HepG2 (cell line): ENCODE results near the gene KLF11. TPM values are rescaled to one million over a fixed set of nuclear protein-coding genes. Genes with fewer than 3 reads are reported as not detected.

Experiments
- CENPX ChIP-seq: sonication (generic); formaldehyde crosslinking; IDR thresholded peaks from 2 replicates; pipeline ENCODE4 v1.9.0; 2021; ENCODE audit warnings: mild to moderate bottlenecking, missing genetic modification reagents, moderate library complexity
- E2F1 ChIP-seq: sonication (generic); formaldehyde crosslinking; IDR thresholded peaks from 2 replicates; pipeline ENCODE4 v1.5.0; 2020; ENCODE audit warnings: missing genetic modification reagents
- ETS1 ChIP-seq: sonication (generic); formaldehyde crosslinking; IDR thresholded peaks from 2 replicates; pipeline ENCODE4 v1.4.0; 2020; ENCODE audit warnings: missing genetic modification reagents
- FIP1L1 ChIP-seq: fragments of 200-400 bp; formaldehyde crosslinking; IDR thresholded peaks from 2 replicates; pipeline ENCODE4 v1.6.1; 2018; ENCODE audit warnings: low read depth, mild to moderate bottlenecking, low read length, moderate library complexity, borderline replicate concordance; ENCODE audit not compliant: insufficient read depth
- MXD1 ChIP-seq: sonication (generic); formaldehyde crosslinking; IDR thresholded peaks from 2 replicates; pipeline ENCODE4 v1.4.0; 2020; ENCODE audit warnings: mild to moderate bottlenecking, missing genetic modification reagents
- MXI1 ChIP-seq: IDR thresholded peaks from 3 replicates; pipeline ENCODE4 v1.6.1; 2012; ENCODE audit warnings: low read depth, low read length, inconsistent platforms, borderline replicate concordance
- NFE2L2 ChIP-seq: fragments of 150-350 bp; IDR thresholded peaks from 2 replicates; pipeline ENCODE4 v1.6.1; 2014; ENCODE audit warnings: low read length
- NFYC ChIP-seq: IDR thresholded peaks from 2 replicates; pipeline ENCODE4 v1.6.1; 2016; ENCODE audit warnings: missing genetic modification reagents, missing compliant biosample characterization
- PPARG ChIP-seq: conservative IDR thresholded peaks from 2 replicates; pipeline ENCODE4 v1.6.1; 2016; ENCODE audit warnings: missing biosample characterization, missing genetic modification reagents
- TSC22D2 ChIP-seq: sonication (generic); formaldehyde crosslinking; IDR thresholded peaks from 2 replicates; pipeline ENCODE4 v1.5.1; 2020; ENCODE audit warnings: missing genetic modification reagents, mild to moderate bottlenecking, borderline replicate concordance
- ZNF121 ChIP-seq: sonication (generic); formaldehyde crosslinking; IDR thresholded peaks from 2 replicates; pipeline ENCODE4 v1.5.0; 2020; ENCODE audit warnings: mild to moderate bottlenecking, missing genetic modification reagents
- ZNF331 ChIP-seq: sonication (generic); formaldehyde crosslinking; IDR thresholded peaks from 2 replicates; pipeline ENCODE4 v1.4.0; 2020; ENCODE audit warnings: missing genetic modification reagents
- ZNF691 ChIP-seq: sonication (generic); formaldehyde crosslinking; IDR thresholded peaks from 2 replicates; pipeline ENCODE4 v1.4.0; 2020; ENCODE audit warnings: missing genetic modification reagents, low read depth, mild to moderate bottlenecking, borderline replicate concordance
- ZNF710 ChIP-seq: sonication (generic); formaldehyde crosslinking; IDR thresholded peaks from 2 replicates; pipeline ENCODE4 v1.5.0; 2020; ENCODE audit warnings: mild to moderate bottlenecking, missing genetic modification reagents, borderline replicate concordance
- ZNF816 ChIP-seq: sonication (generic); formaldehyde crosslinking; IDR thresholded peaks from 2 replicates; pipeline ENCODE4 v1.8.0; 2022; ENCODE audit warnings: missing genetic modification reagents, mild to moderate bottlenecking, borderline replicate concordance
- ZNF878 ChIP-seq: sonication (generic); formaldehyde crosslinking; IDR thresholded peaks from 2 replicates; pipeline ENCODE4 v1.8.1; 2023; ENCODE audit warnings: mild to moderate bottlenecking, missing genetic modification reagents, moderate library complexity
- polyA plus RNA-seq, 8 experiments: library from polyadenylated mRNA; depleted of rRNA in 3 of 8; stranded (reverse) in 7 of 8; unstranded in 1 of 8; fragments of >200 nt; fragmentation: Illumina TruSeq in 4 of 8; extraction: Trizol in 4 of 8; gene quantifications; 2 replicates each; pipeline versions ENCODE4 v1.2.1 to v1.2.3, GENCODE V29; 2011 to 2016; ENCODE audit warnings: low read depth in 4 of 8, missing spikeins in 1 of 8, mixed read lengths in 1 of 8; ENCODE audit not compliant: insufficient read depth in 1 of 8
- total RNA-seq, 5 experiments: library from RNA; depleted of rRNA; stranded (reverse); fragments of >200 nt; fragmentation: Illumina TruSeq; extraction: Trizol; gene quantifications; 2 replicates each; pipeline ENCODE4 v1.2.3, GENCODE V29; 2016; ENCODE audit warnings: low read depth in 1 of 5
- TF ChIP-seq, protein P1 (sequence below): sonication (generic); formaldehyde crosslinking; IDR thresholded peaks from 2 replicates; pipeline ENCODE4 v1.5.0; 2020; ENCODE audit warnings: missing genetic modification reagents
- TF ChIP-seq, protein P2 (sequence below): sonication (generic); formaldehyde crosslinking; IDR thresholded peaks from 2 replicates; pipeline ENCODE4 v1.5.1; 2020; ENCODE audit warnings: missing genetic modification reagents, mild to moderate bottlenecking, borderline replicate concordance

KLF11 gene
- total and polyA plus RNA-seq, 2 of the 13 experiments (the other 11 are each of a cell fraction or from before 2014, with no cell fraction given), result 2.5 to 11.8 TPM

- TF ChIP-seq ZNF691 (CRISPR knock-in tag) (peak; percentile 79; the same call in 1 of the 2 replicates), TSC22D2 (no peak), E2F1 (CRISPR knock-in tag) (no peak), ZNF121 (no peak), ZNF331 (CRISPR knock-in tag) (0 out of 2 replicates have a peak, but pooled peaks have one; percentile 22), NFYC (CRISPR knock-in tag) (no peak), PPARG (CRISPR knock-in tag) (0 out of 2 replicates have a peak, but pooled peaks have one; percentile 25), CENPX (no peak), MXI1 (0 out of 3 replicates have a peak, but pooled peaks have one; percentile 39), ZNF878 (CRISPR knock-in tag) (no peak), NFE2L2 (no peak), FIP1L1 (no peak), MXD1 (CRISPR knock-in tag) (no peak), ZNF710 (CRISPR knock-in tag) (0 out of 2 replicates have a peak, but pooled peaks have one; percentile 26), ZNF816 (no peak), ETS1 (no peak)
- TF ChIP-seq, protein P1, sequence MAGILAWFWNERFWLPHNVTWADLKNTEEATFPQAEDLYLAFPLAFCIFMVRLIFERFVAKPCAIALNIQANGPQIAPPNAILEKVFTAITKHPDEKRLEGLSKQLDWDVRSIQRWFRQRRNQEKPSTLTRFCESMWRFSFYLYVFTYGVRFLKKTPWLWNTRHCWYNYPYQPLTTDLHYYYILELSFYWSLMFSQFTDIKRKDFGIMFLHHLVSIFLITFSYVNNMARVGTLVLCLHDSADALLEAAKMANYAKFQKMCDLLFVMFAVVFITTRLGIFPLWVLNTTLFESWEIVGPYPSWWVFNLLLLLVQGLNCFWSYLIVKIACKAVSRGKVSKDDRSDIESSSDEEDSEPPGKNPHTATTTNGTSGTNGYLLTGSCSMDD, result no peak
- TF ChIP-seq, protein P2, sequence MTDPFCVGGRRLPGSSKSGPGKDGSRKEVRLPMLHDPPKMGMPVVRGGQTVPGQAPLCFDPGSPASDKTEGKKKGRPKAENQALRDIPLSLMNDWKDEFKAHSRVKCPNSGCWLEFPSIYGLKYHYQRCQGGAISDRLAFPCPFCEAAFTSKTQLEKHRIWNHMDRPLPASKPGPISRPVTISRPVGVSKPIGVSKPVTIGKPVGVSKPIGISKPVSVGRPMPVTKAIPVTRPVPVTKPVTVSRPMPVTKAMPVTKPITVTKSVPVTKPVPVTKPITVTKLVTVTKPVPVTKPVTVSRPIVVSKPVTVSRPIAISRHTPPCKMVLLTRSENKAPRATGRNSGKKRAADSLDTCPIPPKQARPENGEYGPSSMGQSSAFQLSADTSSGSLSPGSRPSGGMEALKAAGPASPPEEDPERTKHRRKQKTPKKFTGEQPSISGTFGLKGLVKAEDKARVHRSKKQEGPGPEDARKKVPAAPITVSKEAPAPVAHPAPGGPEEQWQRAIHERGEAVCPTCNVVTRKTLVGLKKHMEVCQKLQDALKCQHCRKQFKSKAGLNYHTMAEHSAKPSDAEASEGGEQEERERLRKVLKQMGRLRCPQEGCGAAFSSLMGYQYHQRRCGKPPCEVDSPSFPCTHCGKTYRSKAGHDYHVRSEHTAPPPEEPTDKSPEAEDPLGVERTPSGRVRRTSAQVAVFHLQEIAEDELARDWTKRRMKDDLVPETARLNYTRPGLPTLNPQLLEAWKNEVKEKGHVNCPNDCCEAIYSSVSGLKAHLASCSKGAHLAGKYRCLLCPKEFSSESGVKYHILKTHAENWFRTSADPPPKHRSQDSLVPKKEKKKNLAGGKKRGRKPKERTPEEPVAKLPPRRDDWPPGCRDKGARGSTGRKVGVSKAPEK, result no peak
These were observed 29.5 kb downstream of the KLF11 start (continued) for GRCh38 chr2:10072656-10073480.
